GM18873 (cell line): ENCODE data around the gene LRRK1.
"Not testable (repeated sequence)": the region's sequence is repeated elsewhere in the genome, so short reads cannot be mapped to it uniquely, and the experiment has no call there.

Source experiments
- ATAC-seq: cut with Tn5 transposase; IDR thresholded peaks from one replicate; pipeline ENCODE4 v1.9.1; 2021; ENCODE audit warnings: mild to moderate bottlenecking, moderate library complexity, moderate number of reproducible peaks; ENCODE audit not compliant: unreplicated experiment, low FRiP score

The LRRK1 gene

GRCh38 chr15:101086394-101087171 is 167.4 kb downstream of the LRRK1 start:
- ATAC-seq, result no peak

GRCh38 chr15:101087172-101087769 is 168.1 kb downstream of the LRRK1 start:
- no peak for ATAC-seq

GRCh38 chr15:101088271-101088670 is 169.1 kb downstream of the LRRK1 start:
- ATAC-seq, result no peak

GRCh38 chr15:101088788-101089578 is 169.8 kb downstream of the LRRK1 start:
- ATAC-seq, result no peak

- no peak for ATAC-seq
Measured at GRCh38 chr15:101089579-101090427, 170.6 kb downstream of the LRRK1 start.

GRCh38 chr15:101090428-101090790 is 171.3 kb downstream of the LRRK1 start:
- no peak for ATAC-seq

GRCh38 chr15:101091080-101092017 is 172.2 kb downstream of the LRRK1 start:
- no peak for ATAC-seq

- ATAC-seq, result no peak
Measured at GRCh38 chr15:101092156-101092866, 173.2 kb downstream of the LRRK1 start.

GRCh38 chr15:101092867-101093202 is 173.7 kb downstream of the LRRK1 start:
- no peak for ATAC-seq

GRCh38 chr15:101093958-101094357 is 174.8 kb downstream of the LRRK1 start:
- no peak for ATAC-seq

- not testable (repeated sequence) for ATAC-seq
Measured at GRCh38 chr15:101095796-101096406, 176.7 kb downstream of the LRRK1 start.

- no peak for ATAC-seq
Measured at GRCh38 chr15:101097111-101097510, 178.0 kb downstream of the LRRK1 start.

- no peak for ATAC-seq
Measured at GRCh38 chr15:101099183-101099582, 180.0 kb downstream of the LRRK1 start.

GRCh38 chr15:101100118-101100517 is 181.0 kb downstream of the LRRK1 start:
- no peak for ATAC-seq

GRCh38 chr15:101100593-101101442 is 181.7 kb downstream of the LRRK1 start:
- no peak for ATAC-seq

- ATAC-seq, result no peak
Measured at GRCh38 chr15:101101676-101102075, 182.5 kb downstream of the LRRK1 start.

GRCh38 chr15:101102746-101103145 is 183.6 kb downstream of the LRRK1 start:
- ATAC-seq, result no peak

GRCh38 chr15:101103598-101103997 is 184.4 kb downstream of the LRRK1 start:
- ATAC-seq, result no peak
